Renal cortical epithelial cell (primary cell): ENCODE measurements around the gene KISS1R. TPM values are rescaled to one million over a fixed set of nuclear protein-coding genes. Genes with fewer than 3 reads are reported as not detected.

Source experiments
- DNase-seq: peaks from one replicate; pipeline ENCODE4 v3.0.0-alpha.2; 2011; ENCODE audit warnings: low read depth
- total RNA-seq: library from RNA; depleted of rRNA; stranded (reverse); fragments of >200 nt; gene quantifications from 2 replicates; pipeline ENCODE4 v1.2.3, GENCODE V29; 2014

KISS1R gene
- total RNA-seq, 1 donor from 2014 or later: not detected

DNA sequence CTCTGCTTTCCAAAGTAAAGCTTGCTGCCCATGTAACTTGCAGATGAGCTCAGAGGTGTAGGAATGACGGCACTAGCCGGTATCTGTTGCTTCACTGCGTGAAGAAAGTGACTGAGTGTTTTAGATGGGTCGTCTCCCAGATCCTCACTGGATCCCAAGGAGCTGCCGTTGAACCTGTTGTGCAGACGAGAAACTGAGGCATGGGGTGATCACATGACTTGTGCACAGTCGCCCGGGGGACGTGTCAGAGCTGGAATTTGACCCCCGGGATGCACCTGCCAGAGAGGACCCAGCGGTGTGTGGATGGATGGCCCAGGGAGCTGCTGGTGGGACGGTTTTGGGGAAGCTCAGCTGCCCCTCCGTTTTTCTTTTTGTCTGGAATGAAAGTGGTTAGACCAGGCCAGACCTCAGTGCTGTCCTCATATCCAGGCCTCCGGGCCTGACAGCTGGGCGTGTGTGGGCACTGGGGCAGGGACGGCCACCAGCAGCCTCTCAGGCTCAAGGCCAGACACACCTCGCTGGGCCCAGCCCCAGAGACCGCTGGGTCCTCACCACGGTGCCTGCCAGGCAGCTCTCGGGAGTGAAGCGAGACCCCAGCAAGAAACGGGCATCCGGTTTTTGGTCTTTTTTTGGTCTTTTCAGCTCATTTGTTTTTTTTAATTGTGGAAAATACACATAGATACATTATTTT lies 21.2 kb downstream of the KISS1R start:
- DNase-seq: no peak

DNA sequence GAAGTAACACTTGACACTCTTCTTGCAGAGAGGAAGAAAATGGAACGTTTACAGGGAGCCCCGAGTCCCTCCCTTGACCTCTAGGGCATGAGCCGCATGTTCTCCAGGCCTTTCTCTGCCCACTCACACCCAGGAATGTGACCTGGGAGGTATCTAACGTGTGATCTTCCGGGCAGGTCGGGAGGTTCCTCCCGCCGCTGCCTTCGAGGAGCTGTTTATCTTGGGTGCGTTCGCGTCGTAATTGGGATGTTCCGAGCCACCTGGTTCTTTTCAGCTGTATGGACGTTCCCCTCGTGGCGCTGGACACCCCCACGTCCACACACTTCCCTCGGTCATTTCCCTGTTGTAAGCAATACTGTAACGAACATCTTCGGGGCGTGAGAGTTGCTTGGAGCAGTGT lies 22.3 kb downstream of the KISS1R start:
- no peak for DNase-seq

DNA sequence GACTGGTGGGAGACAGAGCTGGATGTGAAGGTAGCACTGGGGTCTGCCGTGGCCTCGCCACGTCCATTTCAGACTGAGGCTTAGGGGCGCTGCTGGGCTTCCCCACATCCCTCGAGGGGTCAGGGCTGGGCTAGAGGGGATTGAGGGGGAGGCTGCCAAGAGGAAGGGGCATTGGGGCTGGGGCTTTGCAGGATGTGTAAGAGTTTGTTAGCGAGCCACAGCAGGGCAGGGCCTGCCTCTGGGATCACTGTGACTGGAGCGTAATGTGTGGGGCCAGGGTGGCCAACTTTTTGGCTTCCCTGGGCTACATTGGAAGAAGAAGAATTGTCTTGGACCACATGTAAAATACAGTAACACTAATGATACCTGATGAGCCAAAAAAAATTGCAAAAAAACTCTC lies 22.8 kb downstream of the KISS1R start:
- DNase-seq: no peak

DNA sequence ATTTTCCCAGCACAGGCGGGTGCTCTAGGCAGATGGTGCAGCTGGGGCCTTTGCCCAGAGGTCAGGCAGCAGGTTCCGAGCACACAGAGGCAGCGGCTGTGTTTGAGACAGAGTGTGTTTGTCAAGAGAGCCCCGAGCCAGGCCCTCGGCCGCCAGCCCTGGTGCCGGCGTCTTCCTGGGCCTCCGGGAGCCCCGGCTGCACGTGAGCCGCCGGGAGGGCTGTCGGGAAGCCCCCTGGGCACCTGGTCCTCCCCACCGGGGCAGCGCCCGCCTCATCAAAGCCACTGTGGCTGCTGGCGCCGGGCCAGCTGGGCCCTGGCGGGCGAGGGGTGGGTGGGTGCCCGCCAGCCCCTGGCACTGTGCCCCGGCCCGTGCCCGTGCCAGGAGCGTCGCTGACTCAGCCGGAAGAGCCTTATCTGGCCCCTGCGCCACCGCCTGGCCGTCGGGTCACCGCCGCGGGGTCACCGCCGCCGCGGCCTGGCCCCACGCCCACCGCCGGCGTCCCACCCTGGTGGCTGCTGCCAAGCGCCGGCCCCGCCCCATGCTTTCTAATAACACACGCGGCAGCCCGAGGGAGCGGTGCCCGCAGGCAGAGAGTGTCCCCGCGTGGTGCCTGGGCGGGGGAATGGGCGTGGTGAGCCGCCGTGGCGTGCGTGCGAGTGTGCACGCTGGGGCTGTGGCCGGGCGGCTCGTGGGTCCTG lies 23.6 kb downstream of the KISS1R start:
- DNase-seq: peak; percentile 50

DNA sequence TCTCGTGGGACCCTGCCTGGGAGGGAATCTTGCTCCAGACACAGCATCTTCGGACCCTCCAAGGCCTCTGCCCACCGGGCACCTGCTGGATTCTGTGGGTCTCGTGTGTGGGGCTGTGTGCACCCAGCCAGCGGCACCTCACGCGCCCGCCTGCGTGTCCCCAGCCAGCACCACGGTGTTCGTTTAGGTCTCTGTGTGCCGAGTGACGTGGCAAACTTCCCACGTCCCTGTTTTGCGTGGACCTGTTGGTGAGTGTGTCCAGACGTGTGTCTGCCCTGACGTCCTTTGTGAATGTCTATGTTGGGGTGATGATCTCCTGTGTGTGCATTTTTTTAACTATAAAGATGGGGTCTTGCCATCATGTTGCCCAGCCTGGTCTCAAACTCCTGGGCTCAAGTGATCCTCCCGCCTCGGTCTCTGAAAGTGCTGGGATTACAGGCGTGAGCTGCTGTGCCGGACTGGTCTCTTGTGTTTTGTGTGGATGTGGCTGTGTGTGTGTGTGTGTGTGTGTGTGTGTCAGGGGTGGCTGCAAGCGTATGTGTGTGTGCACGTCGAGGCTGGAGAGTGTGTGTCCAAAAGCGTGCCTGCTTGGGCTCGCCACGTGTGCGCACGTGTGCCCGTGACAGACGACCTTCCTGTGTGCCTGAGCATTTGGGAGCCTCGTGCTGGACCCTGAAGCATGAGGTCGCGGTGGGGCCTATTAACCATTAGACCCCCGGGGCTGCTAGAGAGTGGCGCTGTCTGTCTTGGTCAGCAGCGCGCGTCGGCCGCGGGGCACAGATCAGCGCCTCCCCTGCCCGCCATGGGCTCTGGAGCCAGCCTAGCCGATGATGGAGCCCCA lies 24.4 kb downstream of the KISS1R start:
- no peak for DNase-seq

DNA sequence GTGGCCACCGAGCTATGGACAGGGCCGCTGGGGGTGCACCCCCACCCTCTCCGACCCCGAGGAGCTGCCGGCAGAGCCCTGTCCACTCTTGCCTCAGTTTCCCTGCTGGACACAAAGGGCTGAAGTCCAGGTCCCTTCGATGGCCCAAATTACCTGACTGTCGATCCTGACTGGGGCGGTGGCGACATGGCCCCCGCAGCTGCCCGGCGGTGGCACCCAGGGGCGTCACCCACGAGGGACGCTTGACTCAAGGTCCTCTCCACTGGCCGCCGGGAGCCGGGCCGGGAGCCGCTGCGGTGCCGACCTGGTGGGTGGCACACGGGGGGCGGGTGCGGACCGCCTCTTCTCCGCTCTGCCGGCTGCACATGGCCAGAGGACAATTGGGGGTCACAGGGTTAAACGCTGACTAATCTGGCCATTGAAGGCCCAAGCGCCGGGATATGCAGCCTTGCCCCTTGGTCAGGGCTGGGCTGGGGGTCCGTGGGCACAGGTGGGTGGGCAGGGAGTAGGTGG lies 25.1 kb downstream of the KISS1R start:
- peak; percentile 32 for DNase-seq

DNA sequence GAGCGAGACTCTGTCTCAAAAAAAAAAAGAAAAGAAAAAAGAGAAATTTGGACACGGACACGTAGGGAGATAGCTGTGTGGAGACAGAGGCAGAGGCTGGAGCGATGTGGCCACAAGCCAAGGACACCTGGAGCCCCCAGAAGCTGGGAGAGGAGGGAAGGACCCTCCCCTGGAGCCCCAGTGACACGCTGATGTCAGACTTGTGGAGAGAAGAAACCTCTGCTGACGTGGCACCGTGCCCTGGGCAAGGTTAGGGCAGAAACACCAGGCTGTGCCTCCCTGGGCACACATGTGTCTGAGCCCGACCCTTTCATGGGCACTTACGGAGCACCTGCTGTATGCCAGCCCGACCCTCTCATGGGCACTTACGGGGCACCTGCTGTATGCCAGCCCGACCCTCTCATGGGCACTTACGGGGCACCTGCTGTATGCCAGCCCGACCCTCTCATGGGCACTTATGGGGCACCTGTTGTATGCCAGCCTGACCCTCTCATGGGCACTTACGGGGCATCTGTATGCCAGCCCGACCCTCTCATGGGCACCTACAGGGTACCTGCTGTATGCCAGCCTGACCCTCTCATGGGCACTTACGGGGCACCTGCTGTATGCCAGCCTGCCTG lies 26.5 kb downstream of the KISS1R start:
- DNase-seq: no peak

DNA sequence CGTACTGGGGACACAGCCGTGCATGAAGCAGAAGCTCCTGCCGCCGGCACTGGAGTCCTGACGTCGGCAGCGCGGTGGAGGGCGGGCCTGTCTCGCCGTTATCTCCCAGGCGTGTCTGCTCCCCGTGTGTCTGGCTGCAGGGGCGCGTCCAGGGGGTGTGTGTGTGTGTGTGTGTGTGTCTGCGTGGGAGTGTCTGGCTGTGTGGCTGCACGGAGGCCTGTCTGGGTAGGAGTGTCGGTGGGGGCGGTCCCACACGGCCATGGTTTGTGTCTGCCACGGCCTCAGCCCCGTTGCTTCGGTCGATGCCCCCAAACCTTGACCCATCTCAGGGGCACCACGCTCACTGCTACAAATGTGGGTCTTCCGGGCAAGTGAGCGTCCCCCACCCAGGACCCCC lies 27.0 kb downstream of the KISS1R start:
- DNase-seq: no peak

DNA sequence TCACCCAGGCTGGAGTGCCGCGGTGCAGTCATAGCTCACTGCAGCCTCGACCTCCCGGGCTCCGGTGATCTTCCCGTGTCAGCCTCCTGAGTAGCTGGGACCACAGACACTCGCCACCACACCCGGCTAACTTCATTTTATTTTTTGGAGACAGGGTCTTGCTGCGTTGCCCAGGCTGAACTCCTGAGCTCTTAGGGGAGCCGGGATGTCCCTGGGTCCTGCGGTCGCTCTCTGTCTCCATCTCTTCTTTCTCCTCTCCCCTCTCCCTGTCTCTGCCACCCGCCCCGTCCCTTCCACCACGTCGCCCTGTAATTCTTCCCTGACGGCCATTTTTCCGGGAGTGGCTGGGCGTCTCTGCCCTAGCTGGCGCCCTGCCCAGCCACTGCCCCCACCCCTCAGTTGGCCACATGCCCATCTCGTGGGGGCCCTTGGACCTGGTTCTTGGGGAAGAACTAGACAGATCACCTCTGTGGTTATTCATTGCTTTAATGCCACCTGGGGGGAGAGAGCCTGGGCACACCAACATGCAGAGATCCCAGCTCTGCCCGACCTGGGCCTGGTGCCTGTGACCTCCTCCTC lies 27.6 kb downstream of the KISS1R start:
- no peak for DNase-seq

DNA sequence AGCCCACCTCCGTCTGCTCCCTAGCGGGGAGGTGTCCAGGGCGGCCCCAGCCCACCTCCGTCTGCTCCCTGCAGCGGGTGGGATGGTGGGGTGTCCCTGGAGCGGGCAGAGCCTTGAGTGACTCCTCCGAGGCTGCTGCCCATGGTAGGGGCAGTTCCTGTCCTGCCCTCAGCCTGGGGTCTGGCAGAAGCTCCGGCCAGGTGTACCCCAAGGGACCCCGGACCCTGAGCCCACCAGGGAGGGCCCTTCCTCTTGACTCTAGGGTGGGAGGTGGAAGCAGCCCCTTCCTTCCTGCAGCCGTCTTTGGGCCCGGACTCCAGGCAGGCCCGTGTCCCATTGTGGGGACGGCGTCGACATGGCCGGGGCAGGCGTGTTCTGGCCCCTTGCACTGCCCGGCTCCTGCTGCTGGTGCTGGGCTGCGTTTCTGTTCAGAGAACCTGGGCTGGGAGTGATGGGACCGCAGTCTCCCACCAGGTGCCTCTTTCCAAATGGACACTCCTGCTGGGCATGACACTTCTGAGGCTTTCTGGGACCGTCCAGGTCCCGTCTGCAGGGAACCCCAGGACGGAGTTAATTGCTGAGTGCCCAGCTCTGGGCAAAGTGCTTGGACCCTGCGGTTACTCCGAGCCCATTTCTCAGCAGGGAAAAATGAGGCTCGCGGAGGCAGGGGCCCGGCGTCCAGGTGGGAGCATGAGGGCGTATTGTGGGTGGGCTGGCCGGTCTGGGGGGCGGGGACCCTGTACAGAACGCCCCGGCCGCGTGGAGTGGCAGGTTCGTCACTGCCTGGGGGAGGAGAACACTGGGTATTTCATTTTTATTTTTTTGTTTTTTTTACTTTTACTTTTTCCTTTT lies 28.5 kb downstream of the KISS1R start:
- DNase-seq: no peak

DNA sequence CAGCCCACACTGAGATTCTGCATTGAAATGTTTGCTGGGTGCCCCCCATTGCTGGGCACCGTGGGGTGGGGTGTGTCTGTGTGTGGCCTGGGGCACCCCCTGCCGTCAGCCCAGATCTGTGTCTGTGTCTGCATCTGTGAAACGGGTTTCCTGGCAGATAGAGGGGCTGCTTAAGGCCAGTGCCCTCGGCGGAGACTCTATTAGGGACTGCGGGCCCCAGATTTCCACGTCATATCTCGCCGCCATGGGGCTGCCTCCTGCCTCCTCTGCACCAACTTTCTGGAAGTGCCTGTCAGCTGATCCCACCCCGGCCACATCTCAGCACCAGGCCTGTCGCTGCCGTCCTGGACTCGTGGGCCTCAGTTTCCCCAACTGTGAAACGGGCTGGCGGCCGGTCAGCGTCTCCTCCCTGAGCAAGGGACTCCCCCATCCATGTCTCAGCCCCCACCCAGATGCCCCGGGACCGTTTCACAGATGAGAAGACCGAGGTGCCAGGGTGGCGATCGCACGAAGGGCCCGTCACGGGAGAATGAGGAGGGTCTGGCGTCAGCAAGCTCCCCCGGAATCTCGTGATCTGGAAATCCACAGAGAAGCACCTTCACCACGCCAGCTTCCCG lies 30.1 kb downstream of the KISS1R start:
- no peak for DNase-seq

DNA sequence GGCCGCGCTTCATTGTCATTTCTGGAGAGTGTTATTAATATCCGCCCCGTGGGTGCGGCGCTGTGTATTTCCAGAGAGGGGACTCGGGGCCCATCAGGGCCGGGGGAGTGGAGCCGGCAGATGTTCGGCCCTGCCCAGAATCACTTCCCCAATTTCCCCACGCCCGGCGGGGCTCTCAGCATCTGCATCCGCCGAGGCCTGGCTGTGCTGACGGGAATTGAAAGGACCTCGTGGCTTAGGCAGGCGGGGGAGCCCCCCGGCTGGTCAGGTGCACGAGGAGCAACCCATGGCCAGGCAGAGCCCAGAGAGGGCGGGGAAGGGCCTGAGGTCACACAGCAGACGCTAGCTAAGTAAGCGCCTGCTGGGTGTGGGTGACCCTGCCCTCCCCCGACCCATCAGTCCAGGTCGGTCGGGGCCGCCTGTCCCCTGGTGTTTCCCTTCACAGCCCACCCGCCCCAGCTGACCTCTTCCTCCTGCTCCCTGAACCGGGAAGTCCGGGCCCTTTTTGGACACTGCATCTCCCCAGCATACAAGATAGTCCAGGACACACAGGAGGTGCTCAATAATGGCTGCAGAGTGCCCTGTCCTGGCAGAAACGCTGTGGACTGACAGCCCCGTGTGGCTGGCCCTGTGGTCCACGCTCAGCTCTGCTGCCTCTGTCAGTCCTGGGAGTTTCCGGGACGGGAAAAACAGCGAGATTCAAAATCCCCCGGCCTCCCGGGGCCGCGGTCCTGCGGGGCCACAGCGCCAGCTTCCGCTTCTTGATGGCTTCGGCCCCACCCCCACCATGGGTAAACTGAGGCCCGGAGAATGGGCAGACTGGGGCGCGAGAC lies 30.8 kb downstream of the KISS1R start:
- DNase-seq: no peak

DNA sequence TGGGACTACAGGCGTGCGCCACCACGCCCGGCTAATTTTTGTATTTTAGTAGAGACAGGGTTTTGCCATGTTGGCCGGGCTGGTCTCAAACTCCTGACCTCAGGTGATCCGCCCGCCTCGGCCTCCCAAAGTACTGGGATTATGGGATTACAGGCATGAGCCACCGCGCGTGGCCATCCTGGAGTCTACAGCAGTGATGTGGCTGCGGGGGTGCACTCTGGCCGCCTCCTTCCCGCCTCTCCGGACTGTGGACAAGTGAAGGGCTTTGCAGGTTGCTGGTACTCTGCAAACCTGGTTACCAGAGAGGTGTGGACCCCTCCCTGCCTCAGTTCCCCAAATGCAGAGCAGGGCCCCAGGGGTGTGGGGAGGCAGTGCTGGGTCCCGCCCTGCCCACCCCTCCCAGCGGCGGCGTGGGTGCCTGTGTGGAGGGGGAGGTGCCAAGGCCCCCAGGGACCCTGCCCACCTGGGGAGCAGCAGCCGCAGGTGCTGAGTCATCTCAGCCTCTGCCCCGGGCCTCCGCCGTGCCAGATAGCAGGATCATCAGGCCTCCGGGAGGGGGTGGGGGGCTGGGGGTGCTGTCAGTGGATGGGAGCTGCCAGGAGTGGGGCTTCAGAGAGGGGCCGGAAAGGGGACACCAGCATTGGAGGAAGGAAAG lies 31.8 kb downstream of the KISS1R start:
- no peak for DNase-seq

DNA sequence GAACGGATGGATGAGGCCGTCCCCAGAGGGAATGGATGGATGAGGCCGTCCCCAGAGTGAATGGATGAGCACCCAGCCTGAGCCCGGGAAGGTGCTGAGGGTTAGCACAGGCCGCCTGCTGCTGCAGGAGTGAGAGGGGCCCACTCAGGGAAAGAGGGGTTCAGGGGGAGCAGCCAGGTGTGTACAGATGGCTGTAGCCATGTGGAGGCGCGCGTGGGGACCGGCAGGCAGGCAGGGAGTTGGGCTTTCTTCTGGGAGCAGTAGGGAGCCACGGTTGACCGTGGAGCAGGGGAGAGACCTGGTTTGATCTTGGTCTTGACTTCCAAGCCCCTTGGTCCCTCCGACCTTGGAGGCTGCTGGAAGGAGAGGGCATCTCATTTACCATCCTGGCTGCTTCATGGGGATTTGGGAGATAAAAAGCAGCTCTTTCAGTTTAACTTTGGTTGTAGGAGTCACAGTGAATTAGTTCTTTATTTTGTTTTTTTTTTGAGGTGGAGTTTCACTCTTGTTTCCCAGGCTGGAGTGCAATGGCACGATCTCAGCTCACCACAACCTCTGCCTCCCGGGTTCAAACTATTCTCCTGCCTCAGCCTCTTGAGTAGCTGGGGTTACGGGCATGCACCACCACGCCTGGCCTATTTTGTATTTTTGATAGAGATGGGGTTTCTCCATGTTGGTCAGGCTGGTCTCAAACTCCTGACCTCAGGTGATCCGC lies 33.4 kb downstream of the KISS1R start:
- DNase-seq: no peak

DNA sequence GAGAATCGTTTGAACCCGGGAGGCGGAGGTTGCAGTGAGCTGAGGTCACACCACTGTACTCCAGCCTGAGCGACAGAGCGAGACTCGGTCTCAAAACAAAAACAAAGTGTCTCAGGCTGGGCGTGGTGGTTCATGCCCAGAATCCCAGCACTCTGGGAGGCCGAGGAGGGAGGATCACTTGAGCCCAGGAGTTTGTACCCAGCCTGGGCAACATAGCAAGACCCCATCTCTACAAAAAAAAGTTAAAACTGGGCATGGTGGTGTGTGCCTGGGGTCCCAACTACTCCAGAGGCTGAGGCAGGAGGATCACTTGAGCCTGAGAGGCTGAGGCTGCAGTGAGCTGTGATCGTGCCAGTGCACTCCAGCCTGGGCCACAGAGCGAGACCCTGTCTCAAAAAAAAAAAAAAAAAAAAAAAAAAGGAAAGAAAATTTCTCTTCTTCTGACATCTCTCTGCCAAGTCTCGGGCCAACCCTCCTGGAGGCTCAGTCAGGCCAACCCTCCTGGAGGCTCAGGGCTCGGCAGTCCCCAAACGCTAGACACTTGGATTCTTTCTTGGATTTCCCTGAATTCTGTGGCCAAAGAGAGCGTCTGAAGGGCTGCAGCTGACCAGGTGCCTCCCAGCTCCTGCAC lies 35.0 kb downstream of the KISS1R start:
- no peak for DNase-seq

DNA sequence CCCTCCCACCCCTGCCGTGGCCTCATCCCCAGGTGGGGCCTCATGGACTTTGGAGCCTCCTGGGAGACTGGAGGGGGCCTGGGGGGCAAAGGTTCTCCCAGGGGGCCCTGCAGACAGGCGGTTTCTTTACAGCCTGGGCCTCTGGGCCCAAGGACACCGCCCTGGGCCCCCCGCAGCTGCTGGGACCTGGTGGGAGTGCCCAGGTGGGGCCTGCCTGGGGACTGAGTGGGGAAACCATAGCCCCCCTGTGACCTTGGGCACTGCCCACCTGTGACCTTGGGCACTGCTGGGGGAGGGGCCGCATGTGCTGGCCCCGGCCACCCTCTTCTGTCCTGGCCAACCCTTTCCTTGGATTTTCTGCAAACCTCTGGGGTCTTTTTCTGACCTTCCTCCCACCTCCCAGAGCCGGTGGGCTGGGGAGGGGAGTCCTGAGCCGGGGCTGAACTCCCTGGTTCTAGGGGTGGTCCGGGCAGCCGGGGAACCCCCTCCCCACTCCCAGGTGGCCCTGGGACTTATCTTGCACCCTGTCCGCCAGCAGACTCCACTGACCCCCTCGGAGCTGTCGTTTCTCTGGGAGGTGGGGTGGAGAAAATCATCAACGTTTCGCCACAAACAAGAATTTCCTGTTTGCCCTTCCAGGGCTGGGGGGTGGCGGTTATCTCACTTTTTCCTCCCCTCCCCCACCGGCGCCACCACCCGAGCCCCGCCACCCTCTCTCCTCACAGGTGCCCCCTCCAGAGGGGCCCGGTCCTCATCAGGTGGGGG lies 35.7 kb downstream of the KISS1R start:
- DNase-seq: no peak
